Endothelial cell of umbilical vein (primary cell): ENCODE measurements around the gene ERCC2. TPM values are rescaled to one million over a fixed set of nuclear protein-coding genes. Genes with fewer than 3 reads are reported as not detected.
"Not testable (repeated sequence)": the region's sequence is repeated elsewhere in the genome, so short reads cannot be mapped to it uniquely, and the experiment has no call there.

Source experiments
- BruUV-seq: library from RNA; stranded (reverse); fragments of 400-500 nt; replicated peaks from 2 replicates; lab custom pipeline; 2021; lab: Mats Ljungman, UMichigan
- CTCF ChIA-PET: fragments of 300-600, 350-600 bp; sonication (Branson Sonifier 250); formaldehyde crosslinking; loops from one replicate; lab custom pipeline; 2021; ENCODE audit warnings: antibody characterized with exemption, inconsistent platforms; lab: Charles Lee
- POLR2A ChIA-PET: fragments of 300-600, 350-600 bp; sonication (Branson Sonifier 250); formaldehyde crosslinking; loops from one replicate; lab custom pipeline; 2021; ENCODE audit warnings: antibody characterized with exemption, inconsistent platforms; lab: Charles Lee
- DNase-seq: peaks from one replicate; pipeline ENCODE4 v3.0.0-alpha.2; 2011; ENCODE audit warnings: low read depth, low spot score
- FAIRE-seq: peaks from 2 replicates; lab custom pipeline; 2011; peaks lifted over from hg19 to GRCh38; lab: Jason Lieb, UNC
- H2AFZ ChIP-seq: 2 replicates; pipeline ENCODE4 v1.6.0; 2012; ENCODE audit warnings: low read depth, low read length, control low read depth, inconsistent platforms
- H3K27ac ChIP-seq: 2 replicates; pipeline ENCODE4 v1.5.1; 2011; ENCODE audit warnings: low read depth, mild to moderate bottlenecking, control low read depth, low read length, moderate library complexity; ENCODE audit not compliant: insufficient read depth
- H3K27me3 ChIP-seq, 2 experiments: 2 replicates each; pipeline versions ENCODE4 v1.6.0 to v1.6.1; 2011; ENCODE audit warnings: low read length in 2 of 2, mixed read lengths in 1 of 2; ENCODE audit not compliant: control insufficient read depth in 2 of 2, insufficient read depth in 2 of 2
- H3K36me3 ChIP-seq, 2 experiments: 2 replicates in 1 of 2; 3 replicates in 1 of 2; pipeline ENCODE4 v1.5.1; 2011; ENCODE audit warnings: low read length in 2 of 2, mild to moderate bottlenecking in 1 of 2, moderate library complexity in 1 of 2; ENCODE audit not compliant: control insufficient read depth in 2 of 2, insufficient read depth in 2 of 2; ENCODE audit errors: extremely low read depth in 1 of 2
- H3K4me1 ChIP-seq: 3 replicates; pipeline ENCODE4 v1.5.1; 2011; ENCODE audit warnings: mild to moderate bottlenecking, low read length; ENCODE audit not compliant: control insufficient read depth, insufficient read depth; ENCODE audit errors: extremely low read depth
- H3K4me2 ChIP-seq: 2 replicates; pipeline ENCODE4 v1.6.1; 2011; ENCODE audit warnings: low read length, control low read depth, mixed read lengths; ENCODE audit not compliant: insufficient read depth
- H3K4me3 ChIP-seq, 3 experiments: fragments of 200-600 bp in 1 of 3; sonication (generic), shearing (Covaris generic) in 1 of 3; replicated peaks in 1 of 3; 2 replicates each; pipeline ENCODE4 v1.5.1; 2011 to 2016; ENCODE audit warnings: control low read depth in 3 of 3, low read length in 3 of 3, mild to moderate bottlenecking in 2 of 3, inconsistent platforms in 1 of 3, low read depth in 1 of 3, moderate library complexity in 1 of 3; ENCODE audit not compliant: insufficient read depth in 1 of 3
- H3K79me2 ChIP-seq: 2 replicates; pipeline ENCODE4 v1.6.0; 2012; ENCODE audit warnings: low read length, inconsistent platforms; ENCODE audit not compliant: control insufficient read depth, insufficient read depth
- H3K9ac ChIP-seq: replicated peaks from 2 replicates; pipeline ENCODE3; 2011; ENCODE audit warnings: low read length, control low read depth; ENCODE audit not compliant: insufficient read depth; ENCODE audit errors: extremely low read depth
- H3K9me1 ChIP-seq: replicated peaks from 3 replicates; pipeline ENCODE4 v1.6.0; 2011; ENCODE audit warnings: mild to moderate bottlenecking, low read length; ENCODE audit not compliant: control insufficient read depth, insufficient read depth; ENCODE audit errors: extremely low read depth
- H3K9me3 ChIP-seq: replicated peaks from 2 replicates; pipeline ENCODE4 v1.5.1; 2012; ENCODE audit warnings: low read length, inconsistent platforms; ENCODE audit not compliant: control insufficient read depth, insufficient read depth
- H4K20me1 ChIP-seq: replicated peaks from 2 replicates; pipeline ENCODE3; 2011; ENCODE audit warnings: mild to moderate bottlenecking, low read length; ENCODE audit not compliant: control insufficient read depth, insufficient read depth; ENCODE audit errors: extremely low read depth
- EZH2 ChIP-seq: IDR thresholded peaks from 2 replicates; pipeline ENCODE4 v1.6.1; 2012; ENCODE audit warnings: borderline replicate concordance, low read depth, mild to moderate bottlenecking, moderate library complexity, low read length, inconsistent platforms; ENCODE audit not compliant: severe bottlenecking
- FOS ChIP-seq: IDR thresholded peaks from 2 replicates; pipeline ENCODE4 v1.6.1; 2011; ENCODE audit warnings: mild to moderate bottlenecking, low read length, moderate library complexity, borderline replicate concordance; ENCODE audit not compliant: insufficient read depth
- GATA2 ChIP-seq: IDR thresholded peaks from 2 replicates; pipeline ENCODE4 v1.7.0; 2011; ENCODE audit warnings: low read depth, mild to moderate bottlenecking, moderate library complexity, mixed read lengths, low read length; ENCODE audit not compliant: insufficient read length, insufficient read depth
- POLR2A ChIP-seq: IDR thresholded peaks from 2 replicates; pipeline ENCODE4 v1.6.1; 2012; ENCODE audit warnings: low read depth, mild to moderate bottlenecking, control low read depth, low read length
- POLR2AphosphoS5 ChIP-seq: IDR thresholded peaks from 2 replicates; pipeline ENCODE4 v1.6.1; 2012; ENCODE audit warnings: low read depth, mild to moderate bottlenecking, control low read depth, low read length, moderate library complexity; ENCODE audit not compliant: insufficient read depth
- dilution Hi-C: fragments of 300-500 bp; cut with MboI; formaldehyde crosslinking; loops from one replicate; pipeline ENCODE4 v1.15.0; 2019; ENCODE audit warnings: low sequenced_read_pairs; ENCODE audit not compliant: extremely low pct_ligation_motif_present
- intact Hi-C: fragments of 100-400 bp; cut with micrococcal nuclease; formaldehyde crosslinking; loops from one replicate; pipeline ENCODE4 v1.10.0; 2022
- polyA plus RNA-seq, 4 experiments: library from polyadenylated mRNA; depleted of rRNA in 3 of 4; stranded (reverse) in 3 of 4; unstranded in 1 of 4; fragments of >200 nt; gene quantifications; 2 replicates each; pipeline versions ENCODE4 v1.2.1 to v1.2.3, GENCODE V29; 2011 to 2012; ENCODE audit warnings: missing spikeins in 1 of 4
- total RNA-seq: library from RNA; stranded (reverse); gene quantifications from 2 replicates; pipeline ENCODE4 v1.2.3, GENCODE V29; 2021
- TF ChIP-seq, protein P1 (sequence below): IDR thresholded peaks from 2 replicates; pipeline ENCODE4 v1.6.1; 2011; ENCODE audit not compliant: insufficient read depth, insufficient read length
- TF ChIP-seq, protein P2 (sequence below), 2 donors: IDR thresholded peaks; 1 replicate in 1 of 2; 2 replicates in 1 of 2; pipeline ENCODE4 v1.5.1; 2011; ENCODE audit warnings: low read length in 2 of 2, mild to moderate bottlenecking in 2 of 2, moderate library complexity in 2 of 2, control low read depth in 1 of 2, inconsistent platforms in 1 of 2, low read depth in 1 of 2; ENCODE audit not compliant: insufficient read depth in 1 of 2; ENCODE audit errors: extremely low read depth in 1 of 2

Gene ERCC2
- total and polyA plus RNA-seq, 2 donors (not counting 3 experiments of a cell fraction or from before 2014, with no cell fraction given) = 59.9 to 61.8 TPM

DNA sequence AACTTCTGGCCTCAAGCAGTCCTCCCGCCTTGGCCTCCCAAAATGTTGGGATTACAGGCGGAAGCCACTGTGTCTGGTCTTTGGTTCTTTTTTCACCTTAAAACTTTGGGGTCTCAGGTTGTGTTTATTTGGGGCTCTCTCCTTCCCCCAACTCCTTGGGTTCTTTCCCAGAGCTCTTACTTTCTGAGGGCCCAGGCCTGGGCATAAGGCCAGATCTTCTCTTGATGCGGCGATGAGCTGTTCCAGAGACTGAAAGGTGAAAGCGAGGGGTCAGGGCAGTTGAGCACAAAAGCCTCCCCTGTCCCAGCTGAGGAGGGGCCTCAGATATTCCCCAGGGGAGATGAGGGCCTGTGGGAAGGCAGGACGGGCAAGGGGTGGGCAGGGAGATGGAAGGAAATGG lies 43.1 kb upstream of the ERCC2 start:
- H3K79me2 ChIP-seq = peaks cover 9% of the 10 kb centered on the region
- TF ChIP-seq, protein P1, sequence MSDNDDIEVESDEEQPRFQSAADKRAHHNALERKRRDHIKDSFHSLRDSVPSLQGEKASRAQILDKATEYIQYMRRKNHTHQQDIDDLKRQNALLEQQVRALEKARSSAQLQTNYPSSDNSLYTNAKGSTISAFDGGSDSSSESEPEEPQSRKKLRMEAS = no peak
- no peak for TF ChIP-seq POLR2A
- no peak for TF ChIP-seq POLR2AphosphoS5
- TF ChIP-seq GATA2 = no peak
- TF ChIP-seq EZH2 = no peak
- TF ChIP-seq, protein P2, sequence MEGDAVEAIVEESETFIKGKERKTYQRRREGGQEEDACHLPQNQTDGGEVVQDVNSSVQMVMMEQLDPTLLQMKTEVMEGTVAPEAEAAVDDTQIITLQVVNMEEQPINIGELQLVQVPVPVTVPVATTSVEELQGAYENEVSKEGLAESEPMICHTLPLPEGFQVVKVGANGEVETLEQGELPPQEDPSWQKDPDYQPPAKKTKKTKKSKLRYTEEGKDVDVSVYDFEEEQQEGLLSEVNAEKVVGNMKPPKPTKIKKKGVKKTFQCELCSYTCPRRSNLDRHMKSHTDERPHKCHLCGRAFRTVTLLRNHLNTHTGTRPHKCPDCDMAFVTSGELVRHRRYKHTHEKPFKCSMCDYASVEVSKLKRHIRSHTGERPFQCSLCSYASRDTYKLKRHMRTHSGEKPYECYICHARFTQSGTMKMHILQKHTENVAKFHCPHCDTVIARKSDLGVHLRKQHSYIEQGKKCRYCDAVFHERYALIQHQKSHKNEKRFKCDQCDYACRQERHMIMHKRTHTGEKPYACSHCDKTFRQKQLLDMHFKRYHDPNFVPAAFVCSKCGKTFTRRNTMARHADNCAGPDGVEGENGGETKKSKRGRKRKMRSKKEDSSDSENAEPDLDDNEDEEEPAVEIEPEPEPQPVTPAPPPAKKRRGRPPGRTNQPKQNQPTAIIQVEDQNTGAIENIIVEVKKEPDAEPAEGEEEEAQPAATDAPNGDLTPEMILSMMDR (IDR thresholded peaks at IDR 0.05; ENCODE audit: extremely low read depth in 1 of 2, insufficient read depth in 1 of 2, low read depth in 1 of 2, low read length in 2 of 2) = no peak
- TF ChIP-seq FOS = no peak

DNA sequence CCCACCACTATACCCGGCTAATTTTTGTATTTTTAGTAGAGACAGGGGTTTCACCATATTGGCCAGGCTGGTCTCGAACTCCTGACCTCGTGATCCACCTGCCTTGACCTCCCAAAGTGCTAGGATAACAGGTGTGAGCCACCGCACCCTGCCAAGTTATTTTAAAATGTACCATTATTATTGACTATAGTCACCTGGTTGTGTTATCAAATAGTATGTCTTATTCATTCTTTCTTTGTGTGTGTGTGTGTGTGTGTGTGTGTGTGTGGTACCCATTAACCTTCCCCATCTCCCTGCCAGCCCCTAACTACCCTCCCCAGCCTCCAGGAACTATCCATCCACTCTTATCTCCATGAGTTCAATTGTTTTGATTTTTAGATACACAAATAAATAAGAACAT lies 40.0 kb upstream of the ERCC2 start:
- not testable (repeated sequence) for H3K9ac ChIP-seq

More for the DNA sequence above, 43.1 kb upstream of the ERCC2 start:
- no peaks in the 10 kb centered on the region for H4K20me1 ChIP-seq
- H2AFZ ChIP-seq = no peak overlapping the region
- no peak overlapping the region for H3K9ac ChIP-seq
- dilution Hi-C loops = no loop called here
- no TSS peak for BruUV-seq
- ChIA-PET POLR2A (interaction anchor here (1.4 kb wide), 1 partner anchor 11 kb away, joined by 3 read pairs; the partner anchor contains the start of gene ERCC1), CTCF (interaction anchor here (1.1 to 2.2 kb wide), 4 partner anchors 8 to 65 kb away, joined by 4 to 8 read pairs (median 6); partner anchors contain the start of gene ERCC1)
- intact Hi-C loops = no loop called here
- H3K36me3 ChIP-seq = peaks cover 3 to 12% of the 10 kb centered on the region in 2 experiments
- no peak overlapping the region for H3K4me3 ChIP-seq
- H3K27ac ChIP-seq = no peak overlapping the region
- no peaks in the 10 kb centered on the region for H3K4me1 ChIP-seq
- H3K27me3 ChIP-seq = no peaks in the 10 kb centered on the region
- no peaks in the 10 kb centered on the region for H3K9me3 ChIP-seq
- no peak overlapping the region for H3K4me2 ChIP-seq
- no peak for FAIRE-seq
- DNase-seq = no peak
- no peaks in the 10 kb centered on the region for H3K9me1 ChIP-seq

More for the DNA sequence above, 40.0 kb upstream of the ERCC2 start:
- H3K27me3 ChIP-seq, H3K4me3 ChIP-seq, POLR2A ChIA-PET, CTCF ChIA-PET, DNase-seq, H2AFZ ChIP-seq, H3K4me2 ChIP-seq, H3K4me1 ChIP-seq, intact Hi-C loops, H3K9me3 ChIP-seq, H3K27ac ChIP-seq, H3K9me1 ChIP-seq, H4K20me1 ChIP-seq, dilution Hi-C loops, FAIRE-seq: not testable (repeated sequence)
- peaks cover 24% of the 10 kb centered on the region for H3K79me2 ChIP-seq
- TSS peak; percentile 3 for BruUV-seq
- H3K36me3 ChIP-seq = peaks cover 3 to 12% of the 10 kb centered on the region in 2 experiments
